NCI-H1092 treated with DMSO at 0.1 percent for 48 hours (cell line): Measurements from ENCODE around the gene SLC4A3.

ENCODE experiments used
- DNase-seq: peaks from one replicate; lab custom pipeline; 2025; lab: John Stamatoyannopoulos, UW

SLC4A3 gene

GRCh38 chr2:219627103-219628100, at the start of gene SLC4A3:
Gene SLC4A3, plus strand, starts transcription at chr2:219627630. Its CDS starts 363 bp downstream, at chr2:219627993.
- no peak for DNase-seq

- DNase-seq = no peak
Measured at GRCh38 chr2:219578811-219579613, 48.4 kb upstream of the SLC4A3 start.

GRCh38 chr2:219581346-219581745, 46.1 kb upstream of the SLC4A3 start:
- DNase-seq = no peak

GRCh38 chr2:219591091-219591490, 36.3 kb upstream of the SLC4A3 start:
- no peak for DNase-seq

GRCh38 chr2:219592736-219593135, 34.7 kb upstream of the SLC4A3 start:
- DNase-seq = no peak

GRCh38 chr2:219593154-219593553, 34.3 kb upstream of the SLC4A3 start:
- DNase-seq = no peak

- no peak for DNase-seq
Measured at GRCh38 chr2:219595256-219595655, 32.2 kb upstream of the SLC4A3 start.

- peak; percentile 47 for DNase-seq
Measured at GRCh38 chr2:219596954-219597551, 30.4 kb upstream of the SLC4A3 start.

- peak; percentile 93 for DNase-seq
Measured at GRCh38 chr2:219597552-219598307, 29.7 kb upstream of the SLC4A3 start, which contains the start of gene STK11IP. Gene STK11IP, plus strand, starts transcription at chr2:219597857. Its CDS starts 263 bp downstream, at chr2:219598120.

- DNase-seq = peak; percentile 26
Measured at GRCh38 chr2:219598308-219599078, 28.9 kb upstream of the SLC4A3 start.

- DNase-seq = no peak
Measured at GRCh38 chr2:219603771-219604170, 23.7 kb upstream of the SLC4A3 start.

- no peak for DNase-seq
Measured at GRCh38 chr2:219605607-219605954, 21.8 kb upstream of the SLC4A3 start.

- DNase-seq = no peak
Measured at GRCh38 chr2:219607931-219608330, 19.5 kb upstream of the SLC4A3 start.

- DNase-seq = no peak
Measured at GRCh38 chr2:219608399-219608964, 18.9 kb upstream of the SLC4A3 start.

GRCh38 chr2:219609149-219609750, 18.2 kb upstream of the SLC4A3 start:
- DNase-seq = no peak

- no peak for DNase-seq
Measured at GRCh38 chr2:219611306-219611705, 16.1 kb upstream of the SLC4A3 start.

GRCh38 chr2:219611866-219612576, 15.4 kb upstream of the SLC4A3 start:
- no peak for DNase-seq

- no peak for DNase-seq
Measured at GRCh38 chr2:219612577-219613286, 14.7 kb upstream of the SLC4A3 start.
